Measurements from ENCODE around the gene LMNB1.

The LMNB1 gene

GRCh38 chr5:126854526-126855110 lies 77.7 kb downstream of the LMNB1 start:
- no peak for DNase-seq (ENCODE audit: low read depth, low spot score)
- Histone ChIP-seq H3K4me3 (ENCODE audit: low read length) (no peak overlapping the region), H3K4me1 (ENCODE audit: control insufficient read depth, insufficient read depth, low read length) (peaks cover 10% of the 10 kb centered on the region; the same call in 1 of the 2 replicates), H3K27me3 (ENCODE audit: control insufficient read depth, insufficient read depth, low read length) (no peaks in the 10 kb centered on the region), H3K27ac (ENCODE audit: low read length) (no peak overlapping the region), H3K36me3 (ENCODE audit: control insufficient read depth, insufficient read depth, low read length) (no peaks in the 10 kb centered on the region; the same call in 1 of the 2 replicates), H3K9me3 (ENCODE audit: control insufficient read depth, insufficient read depth, low read length) (no peaks in the 10 kb centered on the region)
- no CpG with 5 or more reads among the region's 35 CpGs for WGBS (ENCODE audit: insufficient coverage, insufficient read length)

- H3K9me3 ChIP-seq (ENCODE audit: control insufficient read depth, insufficient read depth, low read length) = no peaks in the 10 kb centered on the region
- no peak overlapping the region for H3K27ac ChIP-seq (ENCODE audit: low read length)
- DNase-seq (ENCODE audit: low read depth, low spot score) = no peak
- H3K4me3 ChIP-seq (ENCODE audit: low read length) = no peak overlapping the region
- no CpG with 5 or more reads among the region's 8 CpGs for WGBS (ENCODE audit: insufficient coverage, insufficient read length)
- no peaks in the 10 kb centered on the region; the same call in 1 of the 2 replicates for H3K36me3 ChIP-seq (ENCODE audit: control insufficient read depth, insufficient read depth, low read length)
- H3K4me1 ChIP-seq (ENCODE audit: control insufficient read depth, insufficient read depth, low read length) = peaks cover 10% of the 10 kb centered on the region; the same call in 1 of the 2 replicates
- H3K27me3 ChIP-seq (ENCODE audit: control insufficient read depth, insufficient read depth, low read length) = no peaks in the 10 kb centered on the region
These were observed 78.3 kb downstream of the LMNB1 start for GRCh38 chr5:126855266-126855665.

- Histone ChIP-seq H3K9me3 (ENCODE audit: control insufficient read depth, insufficient read depth, low read length) (no peaks in the 10 kb centered on the region), H3K4me1 (ENCODE audit: control insufficient read depth, insufficient read depth, low read length) (peaks cover 4% of the 10 kb centered on the region; the same call in 1 of the 2 replicates), H3K27me3 (ENCODE audit: control insufficient read depth, insufficient read depth, low read length) (no peaks in the 10 kb centered on the region), H3K27ac (ENCODE audit: low read length) (no peak overlapping the region), H3K4me3 (ENCODE audit: low read length) (no peak overlapping the region), H3K36me3 (ENCODE audit: control insufficient read depth, insufficient read depth, low read length) (no peaks in the 10 kb centered on the region; the same call in 1 of the 2 replicates)
- WGBS (ENCODE audit: insufficient coverage, insufficient read length) = no CpG with 5 or more reads among the region's 13 CpGs
- DNase-seq (ENCODE audit: low read depth, low spot score) = no peak
These were observed 80.8 kb downstream of the LMNB1 start for GRCh38 chr5:126857472-126858410.

- no peak overlapping the region for H3K4me3 ChIP-seq (ENCODE audit: low read length)
- H3K36me3 ChIP-seq (ENCODE audit: control insufficient read depth, insufficient read depth, low read length) = no peaks in the 10 kb centered on the region; the same call in 1 of the 2 replicates
- DNase-seq (ENCODE audit: low read depth, low spot score) = peak; percentile 41
- no peak overlapping the region for H3K27ac ChIP-seq (ENCODE audit: low read length)
- peaks cover 4% of the 10 kb centered on the region; the same call in 1 of the 2 replicates for H3K4me1 ChIP-seq (ENCODE audit: control insufficient read depth, insufficient read depth, low read length)
- H3K27me3 ChIP-seq (ENCODE audit: control insufficient read depth, insufficient read depth, low read length) = no peaks in the 10 kb centered on the region
- no CpG with 5 or more reads among the region's 11 CpGs for WGBS (ENCODE audit: insufficient coverage, insufficient read length)
- no peaks in the 10 kb centered on the region for H3K9me3 ChIP-seq (ENCODE audit: control insufficient read depth, insufficient read depth, low read length)
These were observed 81.5 kb downstream of the LMNB1 start for GRCh38 chr5:126858441-126858840.

GRCh38 chr5:126863402-126863801 lies 86.5 kb downstream of the LMNB1 start:
- H3K4me1 ChIP-seq (ENCODE audit: control insufficient read depth, insufficient read depth, low read length) = no peaks in the 10 kb centered on the region
- DNase-seq (ENCODE audit: low read depth, low spot score) = no peak
- H3K4me3 ChIP-seq (ENCODE audit: low read length) = no peak overlapping the region
- no peak overlapping the region for H3K27ac ChIP-seq (ENCODE audit: low read length)
- H3K27me3 ChIP-seq (ENCODE audit: control insufficient read depth, insufficient read depth, low read length) = no peaks in the 10 kb centered on the region
- WGBS (ENCODE audit: insufficient coverage, insufficient read length) = no CpG with 5 or more reads among the region's 4 CpGs
- no peaks in the 10 kb centered on the region for H3K36me3 ChIP-seq (ENCODE audit: control insufficient read depth, insufficient read depth, low read length)
- H3K9me3 ChIP-seq (ENCODE audit: control insufficient read depth, insufficient read depth, low read length) = no peaks in the 10 kb centered on the region

GRCh38 chr5:126864042-126864688 lies 87.2 kb downstream of the LMNB1 start:
- Histone ChIP-seq H3K27me3 (ENCODE audit: control insufficient read depth, insufficient read depth, low read length) (no peaks in the 10 kb centered on the region), H3K9me3 (ENCODE audit: control insufficient read depth, insufficient read depth, low read length) (no peaks in the 10 kb centered on the region), H3K36me3 (ENCODE audit: control insufficient read depth, insufficient read depth, low read length) (no peaks in the 10 kb centered on the region), H3K4me3 (ENCODE audit: low read length) (no peak overlapping the region), H3K4me1 (ENCODE audit: control insufficient read depth, insufficient read depth, low read length) (no peaks in the 10 kb centered on the region), H3K27ac (ENCODE audit: low read length) (no peak overlapping the region)
- DNase-seq (ENCODE audit: low read depth, low spot score) = no peak
- WGBS (ENCODE audit: insufficient coverage, insufficient read length) = no CpG with 5 or more reads among the region's 22 CpGs

- no peaks in the 10 kb centered on the region for H3K36me3 ChIP-seq (ENCODE audit: control insufficient read depth, insufficient read depth, low read length)
- DNase-seq (ENCODE audit: low read depth, low spot score) = no peak
- H3K27ac ChIP-seq (ENCODE audit: low read length) = no peak overlapping the region
- WGBS (ENCODE audit: insufficient coverage, insufficient read length) = no CpG with 5 or more reads among the region's 3 CpGs
- H3K9me3 ChIP-seq (ENCODE audit: control insufficient read depth, insufficient read depth, low read length) = no peaks in the 10 kb centered on the region
- no peak overlapping the region for H3K4me3 ChIP-seq (ENCODE audit: low read length)
- no peaks in the 10 kb centered on the region for H3K4me1 ChIP-seq (ENCODE audit: control insufficient read depth, insufficient read depth, low read length)
- no peaks in the 10 kb centered on the region for H3K27me3 ChIP-seq (ENCODE audit: control insufficient read depth, insufficient read depth, low read length)
These were observed 88.4 kb downstream of the LMNB1 start for GRCh38 chr5:126865299-126865698.

- Histone ChIP-seq H3K27ac (ENCODE audit: low read length) (no peak overlapping the region), H3K9me3 (ENCODE audit: control insufficient read depth, insufficient read depth, low read length) (no peaks in the 10 kb centered on the region), H3K36me3 (ENCODE audit: control insufficient read depth, insufficient read depth, low read length) (no peaks in the 10 kb centered on the region), H3K4me3 (ENCODE audit: low read length) (no peak overlapping the region), H3K4me1 (ENCODE audit: control insufficient read depth, insufficient read depth, low read length) (no peaks in the 10 kb centered on the region), H3K27me3 (ENCODE audit: control insufficient read depth, insufficient read depth, low read length) (no peaks in the 10 kb centered on the region)
- DNase-seq (ENCODE audit: low read depth, low spot score) = no peak
- WGBS (ENCODE audit: insufficient coverage, insufficient read length) = no CpG with 5 or more reads among the region's 8 CpGs
These were observed 90.1 kb downstream of the LMNB1 start for GRCh38 chr5:126866851-126867636.

GRCh38 chr5:126868338-126869004 lies 91.5 kb downstream of the LMNB1 start:
- DNase-seq (ENCODE audit: low read depth, low spot score) = no peak
- Histone ChIP-seq H3K4me1 (ENCODE audit: control insufficient read depth, insufficient read depth, low read length) (no peaks in the 10 kb centered on the region), H3K9me3 (ENCODE audit: control insufficient read depth, insufficient read depth, low read length) (no peaks in the 10 kb centered on the region), H3K36me3 (ENCODE audit: control insufficient read depth, insufficient read depth, low read length) (no peaks in the 10 kb centered on the region), H3K27ac (ENCODE audit: low read length) (no peak overlapping the region), H3K27me3 (ENCODE audit: control insufficient read depth, insufficient read depth, low read length) (no peaks in the 10 kb centered on the region), H3K4me3 (ENCODE audit: low read length) (no peak overlapping the region; the same call in 1 of the 2 replicates)
- WGBS (ENCODE audit: insufficient coverage, insufficient read length) = no CpG with 5 or more reads among the region's 11 CpGs

Data from iPS DF 6.9 (cell line).